Measurements from ENCODE around the gene MEP1B.

MEP1B gene

GRCh38 chr18:32267463-32267862, 77.6 kb downstream of the MEP1B start:
- no peak for DNase-seq (ENCODE audit: low read depth)

Data from stromal cell of bone marrow (primary cell).